Measurements from ENCODE around the gene DIS3L2.

GRCh38 chr2:232139786-232140562 is 178.5 kb downstream of the DIS3L2 start:
- TF ChIP-seq CTCF (IDR thresholded peaks at IDR 0.05) (no peak), ZFX (IDR thresholded peaks at IDR 0.05; ENCODE audit: borderline replicate concordance) (no peak)
